Raji (cell line): ENCODE data around the gene IL1RAPL1.

Experiments
- POLR2A ChIP-seq: IDR thresholded peaks from 2 replicates; pipeline ENCODE4 v1.6.1; 2011; ENCODE audit warnings: low read depth, low read length, control low read depth; ENCODE audit not compliant: insufficient read depth

The IL1RAPL1 gene

DNA sequence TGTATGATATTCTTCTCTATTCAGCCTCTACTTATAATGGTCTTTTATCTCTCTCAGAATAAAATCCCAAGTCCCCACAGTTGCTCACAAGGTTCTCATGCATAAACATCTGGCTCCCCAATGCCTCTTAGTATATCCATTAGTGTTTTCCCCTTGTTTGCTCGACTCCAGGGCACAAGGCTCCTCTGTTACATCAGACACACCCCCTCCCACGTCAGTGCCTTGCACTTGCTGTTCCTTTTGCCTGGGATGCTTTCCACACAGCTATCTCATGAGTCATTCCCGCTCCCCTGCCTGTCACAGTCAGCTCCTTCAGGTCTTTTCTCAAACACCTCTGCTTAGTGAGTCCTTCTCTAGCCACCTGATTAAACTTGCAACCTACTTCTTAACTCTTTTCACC lies 260.2 kb downstream of the IL1RAPL1 start:
- TF ChIP-seq POLR2A, result no peak

DNA sequence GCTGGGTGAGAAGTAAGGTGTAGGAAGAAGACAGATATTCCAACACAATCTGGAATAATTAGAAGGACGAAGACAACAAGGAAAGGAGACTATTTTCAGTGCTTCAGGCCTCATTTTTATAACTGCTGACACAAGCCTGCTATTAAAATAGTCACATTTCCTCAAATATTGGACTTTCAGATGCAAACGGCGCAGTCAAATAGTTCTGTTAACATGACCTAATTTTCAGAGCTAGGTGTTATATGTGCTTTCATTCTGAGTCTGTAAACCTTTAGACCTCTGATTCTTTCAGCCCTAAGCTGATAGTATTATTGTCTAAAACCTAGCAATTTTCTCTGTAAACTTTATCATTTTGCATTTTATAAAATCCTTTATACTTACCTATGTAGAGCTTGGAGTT lies 261.5 kb downstream of the IL1RAPL1 start:
- no peak for TF ChIP-seq POLR2A

DNA sequence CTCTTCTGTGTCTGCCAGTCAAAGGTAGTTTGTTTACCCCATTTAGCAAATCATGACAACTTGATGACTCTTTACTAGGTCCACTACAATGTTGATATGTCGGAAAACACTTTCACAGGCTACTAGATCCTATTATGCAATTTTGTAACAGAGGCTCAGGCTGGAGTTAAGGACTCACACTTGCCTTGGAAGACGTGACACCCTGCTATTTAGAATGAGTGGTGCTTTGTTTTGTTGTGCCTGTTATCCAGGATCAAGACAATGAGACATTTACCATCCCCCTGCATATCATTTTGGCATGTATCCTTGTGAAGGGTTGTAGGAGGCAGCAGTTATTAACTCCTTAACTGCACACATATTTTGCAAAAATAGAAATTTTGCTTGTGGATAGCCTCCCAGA lies 263.7 kb downstream of the IL1RAPL1 start:
- no peak for TF ChIP-seq POLR2A

DNA sequence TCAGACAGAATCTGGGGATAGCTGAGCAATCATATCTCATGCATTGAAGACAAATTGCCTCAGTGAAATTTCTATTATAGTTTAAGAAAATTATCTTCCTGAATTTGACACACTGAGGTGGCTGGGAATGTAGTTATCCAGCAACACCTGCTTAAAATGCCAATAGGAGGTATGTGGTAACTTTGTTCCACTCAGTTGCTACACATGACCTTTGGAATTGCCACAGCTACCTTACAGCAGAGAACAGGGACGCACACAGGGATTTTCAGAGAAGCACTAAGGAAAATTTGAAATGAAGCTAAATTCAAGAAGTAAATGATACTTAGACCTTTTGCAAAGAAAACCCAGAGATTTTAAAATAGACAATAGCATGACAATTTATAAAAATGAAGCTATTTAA lies 264.6 kb downstream of the IL1RAPL1 start:
- TF ChIP-seq POLR2A, result no peak

DNA sequence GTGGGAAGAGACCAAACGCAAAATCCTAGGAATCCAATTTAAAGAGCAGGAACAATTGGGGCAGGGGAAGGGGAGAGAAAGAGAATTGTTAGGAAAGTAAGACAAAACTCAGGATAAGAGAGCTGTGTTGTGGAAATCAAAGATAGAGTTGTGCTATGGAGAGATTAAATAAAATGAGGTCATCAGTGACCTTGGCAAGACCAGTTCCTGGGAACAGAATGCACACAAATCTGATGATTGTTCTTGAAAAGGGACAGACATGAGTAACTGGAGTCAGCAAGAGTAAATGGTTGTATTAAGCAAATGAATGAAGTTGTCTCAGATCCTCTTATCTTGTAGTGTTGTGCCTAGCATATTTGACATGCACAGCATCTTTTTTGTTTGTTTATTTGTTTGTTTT lies 267.4 kb downstream of the IL1RAPL1 start:
- TF ChIP-seq POLR2A, result no peak

DNA sequence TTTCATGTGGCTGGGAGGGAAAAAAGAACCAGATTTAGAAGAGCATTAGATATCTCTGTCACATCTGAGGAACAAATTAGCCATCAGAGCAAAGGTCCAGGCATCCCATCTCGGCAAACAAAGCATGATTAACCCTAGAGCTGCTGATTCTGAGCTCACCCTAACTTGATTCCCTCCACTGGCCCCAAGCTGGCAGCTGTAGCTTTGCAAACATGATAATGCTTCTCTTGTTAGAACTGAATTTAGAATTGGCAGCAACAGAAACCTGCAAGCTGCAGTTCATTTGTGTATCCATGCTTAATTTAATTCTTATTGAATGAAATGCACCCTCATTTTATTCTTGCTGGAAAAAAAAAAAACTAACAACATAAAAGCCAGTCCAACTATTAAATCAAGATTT lies 289.2 kb downstream of the IL1RAPL1 start:
- no peak for TF ChIP-seq POLR2A

DNA sequence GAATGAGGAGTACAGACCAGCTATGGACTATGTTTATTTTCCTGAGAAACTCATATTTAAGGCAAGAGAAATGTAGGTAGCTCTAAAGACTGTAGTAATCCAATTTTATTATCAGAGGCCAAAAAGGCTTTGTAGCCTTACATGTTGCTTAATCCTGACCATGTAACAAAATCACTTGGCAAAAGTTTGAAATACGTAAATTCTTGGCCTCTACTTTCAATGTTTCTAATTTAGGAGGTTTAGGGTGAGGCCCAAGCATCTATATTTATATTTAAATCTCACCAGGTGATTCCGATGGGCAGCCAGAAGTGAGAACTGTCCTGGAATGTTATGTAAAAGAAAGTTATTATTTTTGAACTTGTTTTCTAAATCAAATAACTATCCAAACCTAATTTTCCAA lies 289.7 kb downstream of the IL1RAPL1 start:
- no peak for TF ChIP-seq POLR2A

DNA sequence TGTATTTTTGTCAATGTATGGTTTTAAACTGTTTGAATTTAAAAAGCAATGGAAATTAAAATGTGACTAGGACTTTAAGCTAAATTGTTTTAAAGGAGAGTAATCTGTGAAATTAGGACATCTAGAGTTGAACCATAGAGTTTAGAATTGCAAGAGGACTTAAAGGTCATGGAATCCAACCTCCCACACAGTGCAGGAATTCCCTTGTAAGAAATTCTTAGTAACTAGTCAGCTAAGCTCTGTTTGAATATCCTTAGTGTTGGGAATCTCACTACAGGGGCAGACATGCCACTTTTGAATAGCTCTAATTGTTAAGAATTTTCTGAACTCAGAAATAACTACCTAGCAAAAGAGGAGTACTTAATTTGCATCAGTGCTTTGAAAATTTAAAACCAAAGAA lies 292.9 kb downstream of the IL1RAPL1 start:
- no peak for TF ChIP-seq POLR2A

DNA sequence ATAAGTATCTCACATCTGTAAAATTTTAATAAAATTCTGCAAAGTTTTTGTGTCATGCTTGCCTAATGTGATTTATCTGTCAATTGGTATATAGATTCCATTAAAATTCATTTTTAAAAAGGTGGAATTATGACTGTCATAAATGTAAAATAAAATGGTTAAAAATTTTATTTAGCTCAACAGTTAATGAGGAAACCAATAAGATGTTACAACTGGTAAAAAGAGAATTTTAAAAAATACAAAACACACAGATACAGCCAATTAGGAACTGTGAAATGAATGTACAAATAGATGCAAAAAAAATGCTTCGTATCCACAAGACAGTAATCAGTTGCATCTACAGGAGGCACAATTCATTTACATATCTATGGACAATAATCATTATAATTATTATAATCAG lies 297.6 kb downstream of the IL1RAPL1 start:
- TF ChIP-seq POLR2A, result no peak

DNA sequence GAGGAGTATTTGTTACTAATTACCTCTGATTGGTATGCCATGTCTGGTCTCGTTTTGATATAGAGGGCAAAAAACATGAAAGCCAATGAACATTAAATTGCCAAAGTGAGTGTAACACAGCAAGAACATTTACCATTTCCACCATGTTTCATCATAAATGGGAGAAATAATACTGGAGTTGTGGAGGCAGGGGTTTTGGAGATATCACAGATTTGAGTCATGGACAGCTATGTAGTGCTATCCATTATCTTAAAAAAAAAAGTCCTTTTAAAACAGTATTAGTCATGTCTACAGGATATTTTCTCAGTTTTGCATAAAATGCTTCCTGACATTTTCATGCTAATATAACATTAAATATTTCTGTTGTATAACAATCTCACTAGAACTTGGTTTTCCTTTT lies 301.2 kb downstream of the IL1RAPL1 start:
- TF ChIP-seq POLR2A, result no peak

DNA sequence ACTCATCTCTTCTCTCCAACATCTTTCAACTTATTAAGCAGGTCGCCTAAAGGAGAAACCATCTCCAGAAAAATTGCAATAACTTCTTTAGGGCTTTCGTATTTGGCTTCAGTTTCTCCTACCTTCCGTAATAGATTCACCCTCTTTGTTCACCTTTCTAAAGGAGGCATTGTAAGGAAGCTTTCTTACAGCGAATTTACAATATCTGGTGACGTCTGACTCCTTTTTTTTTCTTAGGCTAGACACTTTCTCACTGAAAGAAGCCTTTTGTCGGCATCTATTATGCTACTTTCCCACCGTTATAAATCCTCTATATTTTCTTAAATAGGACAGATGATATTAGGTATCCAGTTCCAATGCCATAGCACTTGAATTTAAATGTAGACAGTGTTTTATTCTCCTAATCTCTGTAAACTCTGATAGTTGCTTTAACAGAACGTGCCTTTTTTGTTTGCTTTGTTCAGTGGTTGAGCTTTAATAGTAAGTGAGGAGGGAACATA lies 302.4 kb downstream of the IL1RAPL1 start:
- TF ChIP-seq POLR2A, result no peak

DNA sequence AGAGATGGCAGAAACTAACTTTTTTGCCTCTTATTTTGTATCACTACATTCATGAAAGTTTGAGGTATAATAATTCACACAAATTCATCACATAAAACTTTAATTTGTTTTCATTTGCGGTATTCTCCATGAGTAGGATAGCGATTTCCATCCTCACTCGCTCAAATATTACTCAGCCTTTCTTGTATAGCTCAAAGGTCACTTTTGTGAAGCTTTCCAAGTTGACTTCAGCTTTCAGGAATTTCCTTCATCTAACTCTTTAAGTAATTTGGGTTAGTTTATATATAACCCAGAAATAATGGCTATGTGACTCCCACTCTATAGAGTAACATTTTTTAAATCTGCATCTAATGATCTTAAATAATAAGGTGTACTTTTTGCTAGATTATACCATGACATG lies 314.4 kb downstream of the IL1RAPL1 start:
- TF ChIP-seq POLR2A, result no peak

DNA sequence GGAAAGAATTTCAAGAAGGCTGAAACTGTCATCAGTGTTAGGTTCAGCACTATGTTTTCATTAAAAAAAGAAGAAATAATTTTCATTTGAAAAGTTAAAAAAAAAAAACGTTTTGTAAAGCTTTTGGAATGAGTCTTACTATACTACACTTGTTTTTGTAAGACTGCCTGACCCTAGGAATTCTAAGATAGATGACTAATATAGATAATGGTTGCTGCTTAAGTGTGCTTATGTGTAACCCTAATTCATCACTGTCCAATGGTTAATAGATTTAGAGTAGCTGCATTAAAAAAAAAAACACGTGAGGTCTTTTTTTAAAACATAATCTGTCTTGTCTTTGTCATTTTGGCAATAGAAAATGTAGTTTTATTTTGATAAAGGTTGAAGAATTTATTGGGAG lies 323.2 kb downstream of the IL1RAPL1 start:
- no peak for TF ChIP-seq POLR2A

DNA sequence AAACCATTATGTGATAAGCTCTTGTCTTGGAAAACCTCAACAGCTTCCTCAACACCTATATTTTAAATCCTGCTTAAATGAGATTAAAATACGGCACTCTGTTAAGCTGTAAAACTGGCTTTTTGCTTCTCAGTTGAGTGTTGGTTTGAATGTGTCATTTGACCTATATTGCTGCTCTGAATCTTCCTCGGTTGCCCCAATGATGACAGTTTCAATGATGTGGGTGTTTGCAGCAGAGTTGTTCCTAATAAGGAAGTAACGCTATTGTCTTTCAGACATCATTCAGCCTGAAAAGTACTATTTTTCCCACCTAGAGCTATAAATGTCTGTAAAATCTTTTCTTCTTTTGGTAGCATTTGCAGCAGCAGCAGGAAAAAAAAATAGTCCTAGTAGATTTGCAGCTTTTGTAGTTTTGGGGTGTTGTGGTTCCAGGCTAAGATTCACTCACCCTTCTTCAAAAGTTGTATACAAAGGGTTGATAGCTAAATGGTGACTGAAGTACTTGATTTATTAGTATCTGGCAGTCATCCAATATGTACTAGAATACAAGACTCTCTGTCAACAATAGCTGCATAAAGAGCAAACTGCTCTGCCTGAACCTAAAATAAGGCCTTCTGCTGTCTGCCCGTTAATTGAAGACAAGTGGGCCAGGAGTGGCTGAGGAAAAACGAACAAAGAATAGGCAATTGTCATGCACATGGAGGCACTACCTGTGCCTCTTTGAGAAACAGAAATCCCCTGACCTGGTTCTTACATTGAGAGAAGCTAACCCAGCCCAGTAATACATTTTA lies 333.1 kb downstream of the IL1RAPL1 start:
- TF ChIP-seq POLR2A, result no peak

DNA sequence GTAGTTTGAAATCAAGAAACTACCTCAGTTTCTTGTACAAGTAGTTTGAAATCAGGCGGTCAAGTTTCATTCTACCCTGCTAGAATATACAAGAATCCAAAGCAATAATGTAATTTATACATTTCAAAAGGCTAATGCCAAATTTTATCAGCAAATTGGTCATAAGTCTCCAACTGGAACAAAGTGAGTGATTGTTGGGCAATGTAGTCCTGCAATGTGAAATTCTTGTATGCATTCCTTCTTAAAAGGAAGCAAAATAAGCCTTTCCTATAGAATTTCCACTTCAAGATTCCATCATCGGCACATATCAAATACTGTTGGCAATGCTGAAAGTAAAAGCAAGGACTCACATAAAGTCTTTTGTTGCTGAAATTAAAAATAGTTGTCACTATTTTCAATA lies 334.9 kb downstream of the IL1RAPL1 start:
- TF ChIP-seq POLR2A, result no peak

DNA sequence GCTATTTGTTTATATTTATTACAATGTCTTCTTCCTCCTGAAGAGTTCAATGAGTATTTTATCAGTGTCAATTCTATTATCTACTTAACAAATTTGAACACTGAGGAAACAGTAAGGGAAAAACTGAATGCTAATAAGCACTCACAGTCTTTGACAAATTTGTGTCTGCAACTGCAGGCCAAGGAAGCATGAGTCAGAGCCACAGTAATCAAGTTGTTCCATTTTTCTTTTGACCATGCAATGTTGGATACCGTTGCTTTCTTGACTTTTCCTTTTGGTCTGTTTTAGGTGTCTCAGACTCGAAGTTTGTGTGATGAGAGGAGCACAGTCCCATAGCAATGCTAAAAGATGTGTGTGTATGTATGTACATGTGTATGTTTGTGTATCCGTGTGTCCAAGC lies 359.6 kb downstream of the IL1RAPL1 start:
- TF ChIP-seq POLR2A, result no peak

DNA sequence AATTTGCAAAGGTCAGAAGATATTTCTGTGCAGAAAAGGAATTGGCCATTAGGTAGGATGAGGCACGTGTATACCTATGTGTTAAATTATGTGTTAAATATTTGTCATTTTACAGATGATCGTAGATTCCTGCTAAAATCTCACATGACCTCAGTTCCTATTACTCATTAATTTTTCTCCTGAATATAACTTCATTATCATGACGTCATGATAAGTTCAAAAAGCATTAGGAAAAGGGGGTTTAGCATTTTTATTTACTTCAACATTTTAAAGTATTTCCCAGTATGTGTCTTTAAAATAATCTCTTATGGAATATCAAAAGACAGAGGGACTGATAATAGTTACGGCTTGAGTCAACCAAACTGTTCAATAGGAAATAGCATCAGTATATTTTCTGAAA lies 372.8 kb downstream of the IL1RAPL1 start:
- no peak for TF ChIP-seq POLR2A
